Activated CD4-positive, alpha-beta T cell treated with anti-CD3 and anti-CD28 coated beads for 4 hours (primary cell): ENCODE data around the gene MAGI3.
"Not testable (repeated sequence)": the region's sequence is repeated elsewhere in the genome, so short reads cannot be mapped to it uniquely, and the experiment has no call there.

Source experiments
- DNase-seq, 2 donors: peaks; one replicate each; pipeline ENCODE4 v3.0.0-alpha.2; 2020

MAGI3 gene

GRCh38 chr1:113517983-113518382, 127.7 kb downstream of the MAGI3 start:
- no peak for DNase-seq

GRCh38 chr1:113519556-113519955, 129.2 kb downstream of the MAGI3 start:
- no peak for DNase-seq

- no peak for DNase-seq
These were observed 139.7 kb downstream of the MAGI3 start for GRCh38 chr1:113530021-113530420.

- DNase-seq = no peak
These were observed 141.0 kb downstream of the MAGI3 start for GRCh38 chr1:113531321-113531720.

GRCh38 chr1:113533061-113533460, 142.7 kb downstream of the MAGI3 start:
- DNase-seq = no peak

- no peak for DNase-seq
These were observed 144.0 kb downstream of the MAGI3 start for GRCh38 chr1:113534130-113534817.

GRCh38 chr1:113534875-113535274, 144.6 kb downstream of the MAGI3 start:
- DNase-seq = no peak

GRCh38 chr1:113536182-113536780, 146.0 kb downstream of the MAGI3 start:
- no peak for DNase-seq

GRCh38 chr1:113538225-113538624, 147.9 kb downstream of the MAGI3 start:
- DNase-seq = no peak

- DNase-seq = no peak
These were observed 150.0 kb downstream of the MAGI3 start for GRCh38 chr1:113540335-113540734.

GRCh38 chr1:113541106-113541505, 150.8 kb downstream of the MAGI3 start:
- DNase-seq = no peak

GRCh38 chr1:113542221-113542701, 151.9 kb downstream of the MAGI3 start:
- DNase-seq = no peak

GRCh38 chr1:113543110-113543509, 152.8 kb downstream of the MAGI3 start:
- no peak for DNase-seq

- no peak for DNase-seq
These were observed 154.9 kb downstream of the MAGI3 start for GRCh38 chr1:113545210-113545609.

- DNase-seq = no peak
These were observed 155.3 kb downstream of the MAGI3 start for GRCh38 chr1:113545626-113546025.

- DNase-seq = no peak
These were observed 161.4 kb downstream of the MAGI3 start for GRCh38 chr1:113551728-113552127.

- DNase-seq = no peak
These were observed 161.9 kb downstream of the MAGI3 start for GRCh38 chr1:113552244-113552643.

GRCh38 chr1:113557187-113557586, 166.9 kb downstream of the MAGI3 start:
- DNase-seq = no peak

- DNase-seq = no peak
These were observed 175.3 kb downstream of the MAGI3 start for GRCh38 chr1:113565621-113566020.

GRCh38 chr1:113567427-113567826, 177.1 kb downstream of the MAGI3 start:
- no peak for DNase-seq

- not testable (repeated sequence) for DNase-seq
These were observed 185.5 kb downstream of the MAGI3 start for GRCh38 chr1:113575744-113576260.

- no peak for DNase-seq
These were observed 186.0 kb downstream of the MAGI3 start for GRCh38 chr1:113576271-113576670.

- DNase-seq = no peak
These were observed 189.1 kb downstream of the MAGI3 start for GRCh38 chr1:113579256-113580018.

GRCh38 chr1:113581323-113581722, 191.0 kb downstream of the MAGI3 start:
- no peak for DNase-seq
